HepG2 (cell line): ENCODE data around the gene PEX5. TPM values are rescaled to one million over a fixed set of nuclear protein-coding genes. Genes with fewer than 3 reads are reported as not detected.
A peak's percentile ranks its signal among the peaks of the same experiment; 100 is the strongest.

Experiments used
- ATAC-seq: fragments of 200-7000 bp; cut with Tn5 transposase; 3 replicates; pipeline ENCODE4 v1.9.1; 2020; ENCODE audit warnings: mild to moderate bottlenecking, moderate library complexity
- BruUV-seq: library from RNA; stranded (reverse); fragments of 400-500 nt; replicated peaks from 2 replicates; lab custom pipeline; 2021; lab: Mats Ljungman, UMichigan
- CTCF ChIA-PET: fragments of 300-600 bp; formaldehyde crosslinking; extraction: SDS; loops from one replicate; lab custom pipeline; 2021; ENCODE audit warnings: low total read pairs, inconsistent platforms, low intra/inter-chr PET ratio; lab: Yijun Ruan, JAX
- POLR2A ChIA-PET: fragments of 350-600 bp; sonication (Branson Sonifier 250); formaldehyde crosslinking; loops from one replicate; lab custom pipeline; 2020; ENCODE audit warnings: antibody characterized with exemption, inconsistent platforms; lab: Yijun Ruan, JAX
- DNase-seq: peaks from one replicate; pipeline ENCODE4 v3.0.0-alpha.2; 2015; ENCODE audit warnings: low spot score
- FAIRE-seq: peaks from 3 replicates; lab custom pipeline; 2011; peaks lifted over from hg19 to GRCh38; lab: Jason Lieb, UNC
- H2AFZ ChIP-seq: one replicate; pipeline ENCODE4 v1.6.1; 2011; ENCODE audit warnings: low read length, inconsistent platforms
- H3K27ac ChIP-seq: fragments of 300-600 bp; 3 replicates; pipeline ENCODE4 v1.8.0; 2011; ENCODE audit warnings: mixed run types, mild to moderate bottlenecking, mixed read lengths, low read length, inconsistent platforms; ENCODE audit not compliant: insufficient read depth; ENCODE audit errors: extremely low read length
- H3K27me3 ChIP-seq, 2 experiments: fragments of 200-600 bp in 1 of 2; 2 replicates in 1 of 2; 3 replicates in 1 of 2; pipeline versions ENCODE4 v1.6.0 to v1.8.0; 2011; ENCODE audit warnings: low read length in 2 of 2, mild to moderate bottlenecking in 2 of 2, moderate library complexity in 2 of 2, inconsistent platforms in 1 of 2; ENCODE audit not compliant: insufficient read depth in 2 of 2, control insufficient read depth in 1 of 2
- H3K36me3 ChIP-seq, 2 experiments: fragments of 200-600 bp in 1 of 2; replicated peaks in 1 of 2; 2 replicates in 1 of 2; 3 replicates in 1 of 2; pipeline versions ENCODE4 v1.5.1 to v1.8.0; 2011; ENCODE audit warnings: low read length in 2 of 2, inconsistent platforms in 1 of 2; ENCODE audit not compliant: insufficient read depth in 2 of 2, control insufficient read depth in 1 of 2
- H3K4me1 ChIP-seq: 2 replicates; pipeline ENCODE4 v1.5.1; 2012; ENCODE audit warnings: low read length, inconsistent platforms; ENCODE audit not compliant: insufficient read depth
- H3K4me2 ChIP-seq: 2 replicates; pipeline ENCODE4 v1.6.0; 2011; ENCODE audit warnings: low read depth, low read length, inconsistent platforms
- H3K4me3 ChIP-seq, 3 experiments: fragments of 200-600 bp in 1 of 3; sonication (generic), shearing (Covaris generic) in 1 of 3; replicated peaks in 1 of 3; 2 replicates each; pipeline ENCODE4 v1.5.1; 2011 to 2016; ENCODE audit warnings: low read length in 3 of 3, inconsistent platforms in 2 of 3, low read depth in 2 of 3, mild to moderate bottlenecking in 2 of 3, control low read depth in 1 of 3, mixed read lengths in 1 of 3; ENCODE audit not compliant: insufficient read depth in 1 of 3
- H3K79me2 ChIP-seq: one replicate; pipeline ENCODE4 v1.6.1; 2011; ENCODE audit warnings: low read length, inconsistent platforms; ENCODE audit not compliant: insufficient read depth
- H3K9ac ChIP-seq: 2 replicates; pipeline ENCODE4 v1.6.0; 2011; ENCODE audit warnings: mild to moderate bottlenecking, low read depth, low read length, inconsistent platforms; ENCODE audit not compliant: insufficient read depth
- H3K9me3 ChIP-seq: 2 replicates; pipeline ENCODE4 v1.5.1; 2012; ENCODE audit warnings: mild to moderate bottlenecking, low read length
- H4K20me1 ChIP-seq: 2 replicates; pipeline ENCODE4 v1.6.0; 2011; ENCODE audit warnings: inconsistent platforms, mild to moderate bottlenecking, low read length, moderate library complexity; ENCODE audit not compliant: insufficient read depth
- BRF2 ChIP-seq: sonication (generic); formaldehyde crosslinking; IDR thresholded peaks from 2 replicates; pipeline ENCODE4 v1.8.1; 2022; ENCODE audit warnings: mild to moderate bottlenecking, missing genetic modification reagents
- CEBPB ChIP-seq: IDR thresholded peaks from 2 replicates; pipeline ENCODE4 v1.6.1; 2011; ENCODE audit warnings: low read depth, low read length, improper control_type of control experiment, borderline replicate concordance
- ETV6 ChIP-seq: sonication (generic); formaldehyde crosslinking; conservative IDR thresholded peaks from 2 replicates; pipeline ENCODE4 v1.4.0; 2020; ENCODE audit warnings: missing genetic modification reagents
- MXD4 ChIP-seq: IDR thresholded peaks from 2 replicates; pipeline ENCODE4 v1.6.1; 2016; ENCODE audit warnings: mild to moderate bottlenecking, missing biosample characterization, missing genetic modification reagents
- NONO ChIP-seq, 2 experiments: fragments of 450-650 bp in 1 of 2; sonication (generic) in 1 of 2; formaldehyde crosslinking in 1 of 2; IDR thresholded peaks in 1 of 2; conservative IDR thresholded peaks in 1 of 2; 2 replicates each; pipeline versions ENCODE4 v1.6.1 to v1.8.0; 2017 to 2022; ENCODE audit warnings: mild to moderate bottlenecking in 1 of 2, missing genetic modification reagents in 1 of 2, moderate library complexity in 1 of 2
- NR2F2 ChIP-seq: IDR thresholded peaks from 2 replicates; pipeline ENCODE4 v1.6.1; 2012; ENCODE audit warnings: low read depth, inconsistent platforms, borderline replicate concordance
- PLSCR1 ChIP-seq: sonication (generic); formaldehyde crosslinking; IDR thresholded peaks from 2 replicates; pipeline ENCODE4 v1.5.0; 2020; ENCODE audit warnings: missing genetic modification reagents, mild to moderate bottlenecking, borderline replicate concordance
- ZNF235 ChIP-seq: sonication (generic); formaldehyde crosslinking; IDR thresholded peaks from 2 replicates; pipeline ENCODE4 v1.8.1; 2023; ENCODE audit warnings: mild to moderate bottlenecking, missing genetic modification reagents, borderline replicate concordance
- ZNF704 ChIP-seq: sonication (generic); formaldehyde crosslinking; IDR thresholded peaks from 2 replicates; pipeline ENCODE4 v1.8.1; 2023; ENCODE audit warnings: mild to moderate bottlenecking, inconsistent platforms, moderate library complexity, missing genetic modification reagents, borderline replicate concordance
- ZNF737 ChIP-seq: sonication (generic); formaldehyde crosslinking; IDR thresholded peaks from 2 replicates; pipeline ENCODE4 v1.5.0; 2020; ENCODE audit warnings: missing genetic modification reagents, mild to moderate bottlenecking, borderline replicate concordance
- WGBS: methylation state at CpG from one replicate; pipeline ENCODE4 v1.1.6; 2017; ENCODE audit warnings: low lambda C conversion rate; 5-methylcytosine and 5-hydroxymethylcytosine counted together
- in situ Hi-C: cut with HindIII; loops from 2 replicates; pipeline ENCODE4 v1.10.0; 2017; ENCODE audit warnings: low pct_unique_long_range_greater_than_20kb; ENCODE audit not compliant: extremely low pct_ligation_motif_present
- intact Hi-C: fragments of 100-400 bp; cut with micrococcal nuclease; formaldehyde crosslinking; loops from one replicate; pipeline ENCODE4 v1.10.0; 2022; ENCODE audit not compliant: unreplicated experiment
- polyA plus RNA-seq, 8 experiments: library from polyadenylated mRNA; depleted of rRNA in 3 of 8; stranded (reverse) in 7 of 8; unstranded in 1 of 8; fragments of >200 nt; fragmentation: Illumina TruSeq in 4 of 8; extraction: Trizol in 4 of 8; gene quantifications; 2 replicates each; pipeline versions ENCODE4 v1.2.1 to v1.2.3, GENCODE V29; 2011 to 2016; ENCODE audit warnings: low read depth in 4 of 8, missing spikeins in 1 of 8, mixed read lengths in 1 of 8; ENCODE audit not compliant: insufficient read depth in 1 of 8
- total RNA-seq, 5 experiments: library from RNA; depleted of rRNA; stranded (reverse); fragments of >200 nt; fragmentation: Illumina TruSeq; extraction: Trizol; gene quantifications; 2 replicates each; pipeline ENCODE4 v1.2.3, GENCODE V29; 2016; ENCODE audit warnings: low read depth in 1 of 5
- TF ChIP-seq, protein P1 (sequence below): sonication (generic); formaldehyde crosslinking; IDR thresholded peaks from 2 replicates; pipeline ENCODE4 v1.8.0; 2023; ENCODE audit warnings: mild to moderate bottlenecking, missing genetic modification reagents
- TF ChIP-seq, protein P2 (sequence below): sonication (generic); formaldehyde crosslinking; IDR thresholded peaks from 2 replicates; pipeline ENCODE4 v1.4.0; 2020; ENCODE audit warnings: missing genetic modification reagents

Gene PEX5
- total and polyA plus RNA-seq, 2 of the 13 experiments (the other 11 are each of a cell fraction or from before 2014, with no cell fraction given), result 16.4 to 29.0 TPM

DNA sequence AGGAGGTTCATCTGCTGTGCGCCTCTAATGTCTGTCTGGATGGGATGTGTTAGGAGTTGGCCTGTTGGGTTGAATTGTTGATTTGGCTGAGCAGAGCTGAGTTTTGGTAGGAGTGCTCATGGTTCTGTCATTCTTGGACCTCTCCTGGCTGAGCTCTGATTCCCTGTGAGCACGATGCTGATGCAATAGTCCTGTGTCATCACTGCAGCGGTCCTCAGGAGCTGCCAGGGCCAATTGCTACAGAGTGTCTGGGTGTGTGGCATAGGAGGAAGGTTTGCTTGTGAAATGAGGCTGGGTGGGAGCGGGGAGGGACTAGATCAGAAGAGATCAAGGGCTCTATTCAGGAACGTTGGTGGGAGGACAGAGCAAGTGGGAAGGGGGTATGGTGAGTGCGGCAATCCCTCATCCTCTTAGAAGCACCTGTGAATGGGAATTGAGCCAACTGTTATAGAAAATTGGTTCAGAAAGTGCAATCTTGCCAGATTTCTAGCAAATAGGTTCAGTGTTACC lies 21.2 kb downstream of the PEX5 start:
- CTCF ChIA-PET, result no interaction called here
- TF ChIP-seq NONO (IDR thresholded peaks at IDR 0.05), result no peak
- TF ChIP-seq NONO (CRISPR knock-in tag; conservative IDR thresholded peaks at IDR 0.05), result no peak
- peak; percentile 11; the same call in 1 of the 2 replicates for TF ChIP-seq CEBPB
- no TSS peak for BruUV-seq
- no peaks in the 10 kb centered on the region for H3K79me2 ChIP-seq
- no peaks in the 10 kb centered on the region for H3K4me1 ChIP-seq
- 96% methylated on average over 6 of the region's 6 CpGs for WGBS
- FAIRE-seq, result no peak
- no peak overlapping the region for H3K9ac ChIP-seq
- no peak overlapping the region for H3K4me2 ChIP-seq
- H3K27ac ChIP-seq, result no peak overlapping the region
- no peaks in the 10 kb centered on the region for H3K27me3 ChIP-seq
- no peak for DNase-seq
- no peak overlapping the region for H3K4me3 ChIP-seq
- H3K9me3 ChIP-seq, result no peaks in the 10 kb centered on the region
- H3K36me3 ChIP-seq, result peaks cover 24 to 54% of the 10 kb centered on the region in 2 experiments
- intact Hi-C loops (no loop called here), in situ Hi-C loops (no loop called here)
- no peak overlapping the region for H2AFZ ChIP-seq
- POLR2A ChIA-PET, result no interaction called here
- no peaks in the 10 kb centered on the region for H4K20me1 ChIP-seq
- no peak for ATAC-seq

- intact Hi-C loops, result no loop called here
- no peaks in the 10 kb centered on the region for H3K4me1 ChIP-seq
- no TSS peak for BruUV-seq
- WGBS, result 97% methylated on average over 2 of the region's 2 CpGs
- no peaks in the 10 kb centered on the region for H3K79me2 ChIP-seq
- no peaks in the 10 kb centered on the region for H3K9me3 ChIP-seq
- H3K4me2 ChIP-seq, result no peak overlapping the region
- CTCF ChIA-PET, result no interaction called here
- no peaks in the 10 kb centered on the region for H4K20me1 ChIP-seq
- peaks cover 21 to 41% of the 10 kb centered on the region in 2 experiments for H3K36me3 ChIP-seq
- no peak overlapping the region for H2AFZ ChIP-seq
- H3K4me3 ChIP-seq, result no peak overlapping the region
- no peak for FAIRE-seq
- H3K9ac ChIP-seq, result no peak overlapping the region
- no peak overlapping the region for H3K27ac ChIP-seq
- H3K27me3 ChIP-seq, result no peaks in the 10 kb centered on the region
- in situ Hi-C loops, result no loop called here
- no peak for ATAC-seq
- POLR2A ChIA-PET, result no interaction called here
- TF ChIP-seq, protein P1, sequence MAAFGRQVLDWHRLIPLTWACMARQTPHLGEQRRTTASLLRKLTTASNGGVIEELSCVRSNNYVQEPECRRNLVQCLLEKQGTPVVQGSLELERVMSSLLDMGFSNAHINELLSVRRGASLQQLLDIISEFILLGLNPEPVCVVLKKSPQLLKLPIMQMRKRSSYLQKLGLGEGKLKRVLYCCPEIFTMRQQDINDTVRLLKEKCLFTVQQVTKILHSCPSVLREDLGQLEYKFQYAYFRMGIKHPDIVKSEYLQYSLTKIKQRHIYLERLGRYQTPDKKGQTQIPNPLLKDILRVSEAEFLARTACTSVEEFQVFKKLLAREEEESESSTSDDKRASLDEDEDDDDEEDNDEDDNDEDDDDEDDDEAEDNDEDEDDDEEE (CRISPR knock-in tag), result no peak
- TF ChIP-seq PLSCR1 (CRISPR knock-in tag) (no peak), ZNF704 (CRISPR knock-in tag) (no peak), BRF2 (CRISPR knock-in tag) (no peak), ZNF737 (CRISPR knock-in tag) (no peak), NR2F2 (no peak), MXD4 (no peak), ETV6 (no peak), ZNF235 (CRISPR knock-in tag) (no peak)
- TF ChIP-seq, protein P2, sequence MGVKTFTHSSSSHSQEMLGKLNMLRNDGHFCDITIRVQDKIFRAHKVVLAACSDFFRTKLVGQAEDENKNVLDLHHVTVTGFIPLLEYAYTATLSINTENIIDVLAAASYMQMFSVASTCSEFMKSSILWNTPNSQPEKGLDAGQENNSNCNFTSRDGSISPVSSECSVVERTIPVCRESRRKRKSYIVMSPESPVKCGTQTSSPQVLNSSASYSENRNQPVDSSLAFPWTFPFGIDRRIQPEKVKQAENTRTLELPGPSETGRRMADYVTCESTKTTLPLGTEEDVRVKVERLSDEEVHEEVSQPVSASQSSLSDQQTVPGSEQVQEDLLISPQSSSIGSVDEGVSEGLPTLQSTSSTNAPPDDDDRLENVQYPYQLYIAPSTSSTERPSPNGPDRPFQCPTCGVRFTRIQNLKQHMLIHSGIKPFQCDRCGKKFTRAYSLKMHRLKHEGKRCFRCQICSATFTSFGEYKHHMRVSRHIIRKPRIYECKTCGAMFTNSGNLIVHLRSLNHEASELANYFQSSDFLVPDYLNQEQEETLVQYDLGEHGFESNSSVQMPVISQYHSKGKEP, result no peak
- TF ChIP-seq, all 625 proteins: peak for 0
- DNase-seq, result no peak
These were observed 23.2 kb downstream of the PEX5 start for GRCh38 chr12:7212678-7213077.
